Suprapubic skin (tissue), 4 donors: Measurements from ENCODE around the gene TCF3. TPM values are rescaled to one million over a fixed set of nuclear protein-coding genes. Genes with fewer than 3 reads are reported as not detected.

ENCODE experiments used
- DNase-seq, 2 donors: peaks; one replicate each; pipeline ENCODE4 v3.0.0-alpha.2; 2019; ENCODE audit warnings: low spot score in 2 of 2
- H3K27ac ChIP-seq: fragments of 200-600 bp; sonication (generic); one replicate; pipeline ENCODE4 v1.5.1; 2019
- H3K27me3 ChIP-seq: fragments of 200-600 bp; sonication (generic); one replicate; pipeline ENCODE4 v1.5.1; 2019
- H3K36me3 ChIP-seq: fragments of 200-600 bp; sonication (generic); one replicate; pipeline ENCODE4 v1.5.1; 2019
- H3K4me1 ChIP-seq: fragments of 200-600 bp; sonication (generic); one replicate; pipeline ENCODE4 v1.5.1; 2019
- H3K4me3 ChIP-seq: fragments of 200-600 bp; sonication (generic); one replicate; pipeline ENCODE4 v1.5.1; 2019; ENCODE audit warnings: mild to moderate bottlenecking
- H3K9me3 ChIP-seq: fragments of 200-600 bp; sonication (generic); one replicate; pipeline ENCODE4 v1.5.1; 2019
- CTCF ChIP-seq, 2 donors: fragments of 200-600 bp in 1 of 2; fragments of 450-650 bp in 1 of 2; sonication (generic) in 1 of 2; IDR thresholded peaks; one replicate each; pipeline ENCODE4 v1.5.1; 2016 to 2019; ENCODE audit warnings: antibody characterized with exemption in 2 of 2, mild to moderate bottlenecking in 1 of 2, moderate library complexity in 1 of 2
- EP300 ChIP-seq: sonication (generic); formaldehyde crosslinking; IDR thresholded peaks from one replicate; pipeline ENCODE4 v1.6.1; 2017; ENCODE audit warnings: antibody characterized with exemption
- POLR2A ChIP-seq, 2 donors: fragments of 450-650 bp; IDR thresholded peaks; one replicate each; pipeline ENCODE4 v1.6.1; 2017; ENCODE audit warnings: antibody characterized with exemption in 2 of 2, mild to moderate bottlenecking in 2 of 2, moderate library complexity in 2 of 2
- POLR2AphosphoS5 ChIP-seq, 3 donors: sonication (generic); formaldehyde crosslinking; IDR thresholded peaks; one replicate each; pipeline ENCODE4 v1.6.1; 2017; ENCODE audit warnings: antibody characterized with exemption in 3 of 3
- WGBS: methylation state at CpG from one replicate; pipeline ENCODE4 v1.1.5; 2018; 5-methylcytosine and 5-hydroxymethylcytosine counted together
- total RNA-seq, 4 donors: library from RNA; depleted of rRNA; stranded (reverse); fragments of >200 nt; gene quantifications; one replicate each; pipeline ENCODE4 v1.1.0, GENCODE V29; 2016

TCF3 gene
- total RNA-seq, 4 donors from 2014 or later = 57.2 to 80.9 (median 68.7) TPM

- Histone ChIP-seq H3K4me1 (peaks cover 18% of the 10 kb centered on the region), H3K4me3 (no peak overlapping the region), H3K36me3 (no peaks in the 10 kb centered on the region), H3K9me3 (no peaks in the 10 kb centered on the region), H3K27ac (no peak overlapping the region), H3K27me3 (peaks cover 8% of the 10 kb centered on the region)
- DNase-seq = no peak
- no peak for TF ChIP-seq EP300
- no peak for TF ChIP-seq POLR2AphosphoS5 (IDR thresholded peaks at IDR 0.05)
- TF ChIP-seq CTCF (IDR thresholded peaks at IDR 0.05) = no peak
- no peak for TF ChIP-seq POLR2A (IDR thresholded peaks at IDR 0.05)
- 84% methylated on average over 9 of the region's 19 CpGs for WGBS
These were observed 3.7 kb upstream of the TCF3 start for GRCh38 chr19:1655987-1656608.

GRCh38 chr19:1655131-1655981 is 2.9 kb upstream of the TCF3 start:
- DNase-seq = no peak
- Histone ChIP-seq H3K9me3 (no peaks in the 10 kb centered on the region), H3K4me3 (no peak overlapping the region), H3K4me1 (peaks cover 26% of the 10 kb centered on the region), H3K27me3 (peaks cover 8% of the 10 kb centered on the region), H3K36me3 (no peaks in the 10 kb centered on the region), H3K27ac (no peak overlapping the region)
- WGBS = 84% methylated on average over 21 of the region's 34 CpGs
- no peak for TF ChIP-seq CTCF (IDR thresholded peaks at IDR 0.05)
- TF ChIP-seq POLR2AphosphoS5 (IDR thresholded peaks at IDR 0.05) = no peak
- no peak for TF ChIP-seq POLR2A (IDR thresholded peaks at IDR 0.05)
- TF ChIP-seq EP300 = no peak

GRCh38 chr19:1654178-1654792 is 1.9 kb upstream of the TCF3 start:
- peak in 1 of 2 donors; percentile 66 for DNase-seq
- Histone ChIP-seq H3K27ac (no peak overlapping the region), H3K36me3 (peaks cover 3% of the 10 kb centered on the region), H3K9me3 (no peaks in the 10 kb centered on the region), H3K4me1 (peaks cover 33% of the 10 kb centered on the region), H3K4me3 (no peak overlapping the region), H3K27me3 (peaks cover 8% of the 10 kb centered on the region)
- TF ChIP-seq POLR2A (IDR thresholded peaks at IDR 0.05) = no peak
- TF ChIP-seq CTCF (IDR thresholded peaks at IDR 0.05) = no peak
- no peak for TF ChIP-seq EP300
- WGBS = 81% methylated on average over 10 of the region's 18 CpGs

- no peak for DNase-seq
- Histone ChIP-seq H3K36me3 (peaks cover 11% of the 10 kb centered on the region), H3K27ac (peak overlapping the region; percentile 99), H3K4me1 (peaks cover 30% of the 10 kb centered on the region), H3K27me3 (peaks cover 8% of the 10 kb centered on the region), H3K4me3 (peak overlapping the region; percentile 94), H3K9me3 (no peaks in the 10 kb centered on the region)
- TF ChIP-seq EP300 (no peak), POLR2AphosphoS5 (IDR thresholded peaks at IDR 0.05) (no peak)
- WGBS = 15% methylated on average over 18 of the region's 18 CpGs
These were observed 849 bp upstream of the TCF3 start for GRCh38 chr19:1653300-1653628.

- H3K36me3 ChIP-seq = peaks cover 13% of the 10 kb centered on the region
- H3K27ac ChIP-seq = peak overlapping the region; percentile 63
- peak in 1 of 2 donors; percentile 72 for DNase-seq
- peak overlapping the region; percentile 94 for H3K4me3 ChIP-seq
- H3K9me3 ChIP-seq = no peaks in the 10 kb centered on the region
- no peaks in the 10 kb centered on the region for H3K27me3 ChIP-seq
- 0% methylated on average over 1 of the region's 101 CpGs for WGBS
- H3K4me1 ChIP-seq = peaks cover 24% of the 10 kb centered on the region
- TF ChIP-seq POLR2AphosphoS5 (IDR thresholded peaks at IDR 0.05) = no peak
These were observed 685 bp downstream of the TCF3 start for GRCh38 chr19:1651568-1652291.
